Astrocyte (in vitro differentiated cells and primary cell): ENCODE data around the gene MSI1. TPM values are rescaled to one million over a fixed set of nuclear protein-coding genes. Genes with fewer than 3 reads are reported as not detected.
A peak's percentile ranks its signal among the peaks of the same experiment; 100 is the strongest.

Experiments used
- DNase-seq: peaks from one replicate; pipeline ENCODE4 v3.0.0-alpha.2; 2010; ENCODE audit warnings: low read depth
- FAIRE-seq: peaks from 2 replicates; lab custom pipeline; 2011; peaks lifted over from hg19 to GRCh38; lab: Jason Lieb, UNC
- H2AFZ ChIP-seq: 2 replicates; pipeline ENCODE4 v1.6.0; 2012; ENCODE audit warnings: low read depth, low read length, inconsistent platforms
- H3K27ac ChIP-seq: 2 replicates; pipeline ENCODE4 v1.5.1; 2011; ENCODE audit warnings: low read depth, low read length, inconsistent platforms
- H3K27me3 ChIP-seq: 2 replicates; pipeline ENCODE4 v1.6.0; 2011; ENCODE audit warnings: low read length, inconsistent platforms; ENCODE audit not compliant: insufficient read depth
- H3K36me3 ChIP-seq: 2 replicates; pipeline ENCODE4 v1.5.1; 2011; ENCODE audit warnings: low read length, inconsistent platforms; ENCODE audit not compliant: insufficient read depth
- H3K4me1 ChIP-seq: 2 replicates; pipeline ENCODE4 v1.5.1; 2011; ENCODE audit warnings: low read length, inconsistent platforms; ENCODE audit not compliant: insufficient read depth
- H3K4me2 ChIP-seq: 2 replicates; pipeline ENCODE4 v1.6.0; 2012; ENCODE audit warnings: low read length, inconsistent platforms
- H3K4me3 ChIP-seq: 2 replicates; pipeline ENCODE4 v1.5.1; 2011; ENCODE audit warnings: low read depth, mild to moderate bottlenecking, low read length, inconsistent platforms; ENCODE audit not compliant: insufficient read depth
- H3K79me2 ChIP-seq: 2 replicates; pipeline ENCODE4 v1.6.0; 2012; ENCODE audit warnings: mild to moderate bottlenecking, low read length, inconsistent platforms; ENCODE audit not compliant: insufficient read depth
- H3K9ac ChIP-seq: 2 replicates; pipeline ENCODE4 v1.6.0; 2012; ENCODE audit warnings: mild to moderate bottlenecking, low read length, inconsistent platforms
- H3K9me3 ChIP-seq: 2 replicates; pipeline ENCODE4 v1.5.1; 2012; ENCODE audit warnings: low read depth, mild to moderate bottlenecking, low read length, inconsistent platforms; ENCODE audit not compliant: insufficient read depth
- H4K20me1 ChIP-seq: 2 replicates; pipeline ENCODE4 v1.6.0; 2012; ENCODE audit warnings: low read length, inconsistent platforms; ENCODE audit not compliant: insufficient read depth
- H3K27ac Mint-ChIP-seq: one replicate; pipeline ENCODE4 v1.8.0; 2021; ENCODE audit warnings: mild to moderate bottlenecking, mixed read lengths; ENCODE audit not compliant: unreplicated experiment
- H3K27me3 Mint-ChIP-seq: one replicate; pipeline ENCODE4 v1.8.0; 2021; ENCODE audit warnings: low read depth, mixed read lengths; ENCODE audit not compliant: unreplicated experiment
- H3K36me3 Mint-ChIP-seq: one replicate; pipeline ENCODE4 v1.8.0; 2021; ENCODE audit warnings: low read depth, mixed read lengths; ENCODE audit not compliant: unreplicated experiment
- H3K4me1 Mint-ChIP-seq: one replicate; pipeline ENCODE4 v1.8.0; 2021; ENCODE audit warnings: low read depth, mixed read lengths; ENCODE audit not compliant: unreplicated experiment
- H3K4me3 Mint-ChIP-seq: one replicate; pipeline ENCODE4 v1.8.0; 2021; ENCODE audit warnings: mild to moderate bottlenecking, moderate library complexity, mixed read lengths; ENCODE audit not compliant: unreplicated experiment
- H3K9me3 Mint-ChIP-seq: one replicate; pipeline ENCODE4 v1.8.0; 2021; ENCODE audit warnings: mild to moderate bottlenecking, mixed read lengths; ENCODE audit not compliant: unreplicated experiment
- CTCF ChIP-seq: IDR thresholded peaks from 2 replicates; pipeline ENCODE4 v1.5.1; 2011; ENCODE audit warnings: low read depth, mild to moderate bottlenecking, inconsistent platforms, low read length, moderate library complexity; ENCODE audit not compliant: insufficient read depth
- EZH2 ChIP-seq: IDR thresholded peaks from 2 replicates; pipeline ENCODE4 v1.6.1; 2012; ENCODE audit warnings: mild to moderate bottlenecking, low read length, inconsistent platforms; ENCODE audit not compliant: insufficient read depth
- total RNA-seq: library from RNA; stranded (reverse); gene quantifications from 2 replicates; pipeline ENCODE4 v1.2.1, GENCODE V29; 2021

Gene MSI1
- total RNA-seq, 1 donor from 2014 or later: 16.0 TPM

DNA sequence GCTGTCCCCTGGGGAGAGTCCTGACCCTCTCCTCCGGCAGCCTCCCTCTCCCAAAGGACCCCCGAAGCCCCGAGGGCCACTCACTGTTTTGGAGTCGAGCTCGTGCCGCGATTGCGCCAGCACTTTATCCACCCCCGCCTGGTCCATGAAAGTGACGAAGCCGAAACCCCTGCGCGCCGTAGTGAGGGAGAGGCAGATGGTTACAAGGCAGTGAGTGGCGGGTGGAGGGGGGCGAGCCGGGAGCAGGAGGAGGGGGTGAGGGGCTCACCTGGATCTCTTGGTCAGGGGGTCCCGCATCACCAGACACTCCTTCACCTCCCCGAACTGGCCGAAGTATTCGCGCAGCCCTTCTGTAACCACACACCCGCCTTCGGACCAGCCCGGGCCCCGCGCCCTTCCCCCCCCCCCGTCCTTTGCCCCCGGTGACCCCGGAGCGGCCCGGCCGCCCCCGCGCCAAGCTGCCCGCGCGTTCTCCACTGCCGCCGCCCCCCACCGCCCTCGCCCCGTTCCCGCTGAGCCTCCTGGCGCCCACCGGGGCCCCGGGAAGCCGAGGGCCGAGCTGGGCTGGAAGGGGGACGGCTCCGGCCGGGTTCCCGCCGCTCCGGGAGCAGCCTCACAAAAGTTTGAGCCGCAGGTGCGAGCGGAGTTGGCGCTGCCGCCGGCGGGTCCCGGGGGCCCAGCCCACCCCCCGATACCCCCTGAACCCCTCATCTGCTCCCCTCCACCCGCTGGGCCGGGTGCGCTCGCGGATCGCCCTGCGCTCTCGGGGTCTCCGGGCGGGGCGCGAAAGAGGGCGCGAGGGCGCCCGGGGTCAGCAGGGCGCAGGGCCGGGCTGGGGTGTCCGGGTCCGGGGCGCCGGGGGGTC lies 808 bp downstream of the MSI1 start:
- Histone ChIP-seq H3K9me3 (no peaks in the 10 kb centered on the region), H3K4me2 (peak overlapping the region; percentile 82), H3K27ac (no peak overlapping the region), H4K20me1 (peaks cover 16% of the 10 kb centered on the region), H3K79me2 (peaks cover 6% of the 10 kb centered on the region), H3K9ac (peak overlapping the region; percentile 52), H2AFZ (peak overlapping the region; percentile 60), H3K36me3 (no peaks in the 10 kb centered on the region), H3K4me1 (peaks cover 13% of the 10 kb centered on the region), H3K27me3 (peaks cover 40% of the 10 kb centered on the region), H3K4me3 (peak overlapping the region; percentile 46)
- Mint-ChIP-seq H3K9me3 (no peaks in the 10 kb centered on the region), H3K4me1 (peaks cover 13% of the 10 kb centered on the region), H3K27ac (peak overlapping the region; percentile 18), H3K36me3 (peaks cover 16% of the 10 kb centered on the region), H3K27me3 (peaks cover 36% of the 10 kb centered on the region), H3K4me3 (peak overlapping the region; percentile 86)
- FAIRE-seq (no peak), DNase-seq (no peak)
- TF ChIP-seq EZH2 (peak; percentile 84), CTCF (no peak)

DNA sequence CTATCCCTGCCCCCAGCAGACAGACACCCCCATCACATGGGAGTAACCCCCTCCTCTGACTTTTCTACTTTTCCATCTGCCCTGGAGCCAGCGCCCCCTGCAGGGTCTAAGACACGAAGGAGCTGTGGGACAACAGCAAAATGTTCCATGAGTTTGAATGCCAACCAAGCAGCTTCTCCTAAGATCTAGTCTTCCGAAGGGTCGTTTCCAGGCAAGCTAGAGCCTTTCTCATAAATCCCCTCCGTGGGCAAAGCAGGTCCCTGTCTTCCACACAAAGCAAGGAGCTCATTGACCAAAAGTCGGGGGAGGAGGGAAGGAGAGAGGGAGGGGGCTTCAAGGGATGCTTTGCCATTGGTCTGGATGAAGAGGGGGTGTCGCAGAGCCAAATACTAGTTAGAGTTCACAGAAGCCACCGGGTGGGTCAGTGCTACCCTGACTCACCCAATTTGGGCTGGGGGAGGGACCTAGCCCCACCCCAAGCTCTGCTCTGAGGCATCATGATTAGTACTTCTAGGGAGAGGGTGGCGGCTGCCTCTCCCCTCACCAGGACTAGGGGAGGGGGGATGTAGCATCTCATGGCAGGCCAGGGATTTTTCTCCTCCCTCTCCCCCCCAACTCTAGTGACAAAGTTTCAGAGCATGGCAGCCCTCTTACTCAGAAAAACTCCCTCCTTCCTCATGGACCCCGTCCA lies 1.6 kb downstream of the MSI1 start:
- H3K9me3 ChIP-seq: no peaks in the 10 kb centered on the region
- peak overlapping the region; percentile 60 for H2AFZ ChIP-seq
- H3K79me2 ChIP-seq: peaks cover 6% of the 10 kb centered on the region
- no peak overlapping the region for H3K27ac ChIP-seq
- peaks cover 13% of the 10 kb centered on the region for H3K4me1 ChIP-seq
- Mint-ChIP-seq H3K27me3 (peaks cover 31% of the 10 kb centered on the region), H3K4me1 (peaks cover 16% of the 10 kb centered on the region), H3K4me3 (peak overlapping the region; percentile 86), H3K27ac (peak overlapping the region; percentile 87), H3K36me3 (peaks cover 16% of the 10 kb centered on the region), H3K9me3 (no peaks in the 10 kb centered on the region)
- no peaks in the 10 kb centered on the region for H3K36me3 ChIP-seq
- TF ChIP-seq CTCF: peak; percentile 33
- no peak for TF ChIP-seq EZH2
- peak overlapping the region; percentile 82 for H3K4me2 ChIP-seq
- H3K9ac ChIP-seq: peak overlapping the region; percentile 52
- peaks cover 40% of the 10 kb centered on the region for H3K27me3 ChIP-seq
- no peak for DNase-seq
- peaks cover 16% of the 10 kb centered on the region for H4K20me1 ChIP-seq
- FAIRE-seq: no peak
- peak overlapping the region; percentile 37 for H3K4me3 ChIP-seq
